Iris pigment epithelial cell (primary cell): ENCODE data around the gene HOMER3.
"Not testable (repeated sequence)": the region's sequence is repeated elsewhere in the genome, so short reads cannot be mapped to it uniquely, and the experiment has no call there.

ENCODE experiments used
- DNase-seq: peaks from one replicate; pipeline ENCODE4 v3.0.0-alpha.2; 2011; ENCODE audit warnings: low read depth

Gene HOMER3

GRCh38 chr19:18952364-18953003 is 11.5 kb upstream of the HOMER3 start:
- DNase-seq, result not testable (repeated sequence)

GRCh38 chr19:18951721-18952281 is 10.8 kb upstream of the HOMER3 start:
- peak; percentile 17 for DNase-seq

GRCh38 chr19:18949858-18950257 is 8.8 kb upstream of the HOMER3 start:
- DNase-seq, result no peak

DNA sequence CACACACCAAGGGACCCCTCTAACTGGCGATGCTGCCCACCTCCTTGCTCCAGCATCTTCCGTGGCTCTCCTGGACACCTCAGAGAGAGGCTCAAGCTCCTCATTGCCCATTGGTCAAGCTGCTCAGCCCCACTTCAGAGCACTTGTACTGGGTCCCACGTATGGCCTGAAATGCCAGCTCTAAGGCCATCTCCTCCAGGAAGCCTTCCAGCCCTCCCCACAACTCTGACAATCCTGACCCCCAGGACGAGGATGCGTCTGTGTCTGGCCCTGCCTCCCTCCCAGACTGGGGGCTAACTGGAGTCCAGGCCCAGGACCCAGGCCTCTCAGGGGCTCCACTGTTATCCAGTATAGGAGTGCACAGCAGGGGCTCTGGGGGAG is 7.9 kb upstream of the HOMER3 start:
- DNase-seq, result no peak

DNA sequence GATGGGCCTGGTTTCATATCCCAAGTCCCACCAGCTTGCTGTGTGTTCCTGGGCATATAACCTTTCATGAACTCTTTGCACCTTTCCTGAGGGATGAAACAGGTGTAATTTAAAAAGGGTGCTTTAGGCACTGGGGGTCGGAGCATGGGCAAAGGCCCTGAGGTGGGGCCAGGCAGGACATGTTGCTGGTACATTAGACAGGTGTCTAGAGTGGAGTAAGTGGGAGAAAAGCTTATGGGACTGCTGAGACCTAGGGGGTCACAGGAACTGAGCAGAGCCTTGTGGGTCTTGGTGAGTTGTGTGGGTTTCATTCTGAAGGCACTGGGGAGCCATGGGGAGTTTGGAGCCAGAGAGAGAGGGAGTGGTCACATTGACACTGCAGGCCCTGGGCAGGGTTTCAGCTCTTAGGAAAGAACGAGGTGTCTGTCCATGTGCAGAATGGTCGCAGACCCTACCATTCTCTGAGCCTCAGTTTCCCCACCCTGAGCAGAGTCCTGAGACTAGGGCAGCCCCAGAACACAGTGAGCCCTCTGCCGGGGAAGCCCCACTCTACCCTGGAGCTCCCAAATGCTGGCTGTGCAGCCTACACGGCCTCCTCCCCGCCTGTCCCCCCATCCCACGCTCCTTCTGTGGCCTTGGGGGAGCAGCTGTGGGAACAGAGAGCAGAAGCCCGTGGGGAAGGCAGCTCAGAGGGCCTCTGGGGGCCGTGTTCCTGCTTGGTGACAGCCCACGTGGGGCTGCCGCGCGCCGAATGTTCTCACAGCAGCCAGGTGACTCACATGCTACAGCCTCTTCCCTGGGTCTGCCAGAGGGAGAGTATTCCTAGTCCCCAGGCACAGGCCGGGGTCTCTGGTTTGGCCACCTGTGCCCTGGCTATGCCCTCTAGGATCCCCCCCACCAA is 7.3 kb upstream of the HOMER3 start:
- no peak for DNase-seq

DNA sequence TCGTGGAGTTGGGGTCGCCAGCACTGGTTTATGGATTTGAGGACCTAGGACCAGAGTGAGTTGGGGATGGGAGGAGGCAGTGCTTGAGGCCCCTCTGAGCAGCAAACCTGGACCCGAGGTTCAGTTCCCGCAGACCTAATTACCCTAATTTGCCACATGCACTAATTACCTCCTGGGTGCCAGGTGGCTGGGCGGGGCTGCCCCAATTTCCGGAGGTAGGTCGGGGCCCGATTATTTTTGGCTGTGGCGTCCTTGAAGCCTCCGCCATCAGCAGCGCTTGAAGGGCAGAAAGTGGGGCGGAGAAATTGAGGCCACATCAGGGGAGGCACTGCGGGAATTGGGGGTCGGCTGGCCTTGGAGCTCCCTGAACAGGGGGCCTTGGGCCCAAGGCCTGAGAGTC is 5.9 kb upstream of the HOMER3 start:
- no peak for DNase-seq

DNA sequence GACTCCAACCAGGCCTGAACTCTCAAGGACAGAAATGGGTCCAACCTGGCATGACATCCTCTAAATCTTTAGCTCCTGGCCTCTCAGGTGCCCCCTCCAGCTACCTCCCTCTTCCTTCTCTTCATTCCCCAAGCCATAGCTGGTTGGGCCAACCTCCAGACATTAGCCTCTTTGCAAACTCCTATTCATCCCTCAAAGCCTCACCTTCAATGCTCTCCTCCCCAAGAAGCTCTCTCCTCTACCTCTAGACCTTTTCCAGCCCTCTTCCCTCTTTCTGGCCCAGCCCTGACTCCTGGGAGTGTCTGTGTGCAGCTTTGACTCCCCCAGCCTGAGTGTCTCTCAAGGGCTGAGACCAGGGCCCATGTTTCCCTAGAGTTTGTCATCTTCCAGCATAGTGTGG is 5.3 kb upstream of the HOMER3 start:
- no peak for DNase-seq

GRCh38 chr19:18945297-18945696 is 4.3 kb upstream of the HOMER3 start:
- DNase-seq, result no peak

- DNase-seq, result no peak
These were observed 2.4 kb upstream of the HOMER3 start for GRCh38 chr19:18943465-18943864.

DNA sequence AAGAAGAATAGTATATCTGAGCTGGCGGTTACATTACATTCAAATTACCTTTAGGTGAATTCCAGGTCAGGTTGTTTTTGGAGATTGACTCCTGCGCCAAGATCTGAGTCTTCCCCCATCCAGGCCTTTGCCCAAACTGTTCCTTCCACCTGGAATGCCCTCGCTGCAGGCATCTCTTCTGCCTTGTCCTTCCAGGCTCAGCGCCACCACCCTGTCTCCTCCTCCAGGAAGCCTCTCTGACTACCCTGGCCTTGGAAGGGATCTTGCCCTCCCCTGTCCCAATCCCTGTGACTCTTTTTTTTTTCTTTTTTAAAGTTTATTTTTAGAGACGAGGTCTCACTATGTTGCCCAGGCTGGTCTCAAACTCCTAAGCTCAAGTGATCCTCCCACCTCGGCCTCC is 1.7 kb upstream of the HOMER3 start:
- no peak for DNase-seq

DNA sequence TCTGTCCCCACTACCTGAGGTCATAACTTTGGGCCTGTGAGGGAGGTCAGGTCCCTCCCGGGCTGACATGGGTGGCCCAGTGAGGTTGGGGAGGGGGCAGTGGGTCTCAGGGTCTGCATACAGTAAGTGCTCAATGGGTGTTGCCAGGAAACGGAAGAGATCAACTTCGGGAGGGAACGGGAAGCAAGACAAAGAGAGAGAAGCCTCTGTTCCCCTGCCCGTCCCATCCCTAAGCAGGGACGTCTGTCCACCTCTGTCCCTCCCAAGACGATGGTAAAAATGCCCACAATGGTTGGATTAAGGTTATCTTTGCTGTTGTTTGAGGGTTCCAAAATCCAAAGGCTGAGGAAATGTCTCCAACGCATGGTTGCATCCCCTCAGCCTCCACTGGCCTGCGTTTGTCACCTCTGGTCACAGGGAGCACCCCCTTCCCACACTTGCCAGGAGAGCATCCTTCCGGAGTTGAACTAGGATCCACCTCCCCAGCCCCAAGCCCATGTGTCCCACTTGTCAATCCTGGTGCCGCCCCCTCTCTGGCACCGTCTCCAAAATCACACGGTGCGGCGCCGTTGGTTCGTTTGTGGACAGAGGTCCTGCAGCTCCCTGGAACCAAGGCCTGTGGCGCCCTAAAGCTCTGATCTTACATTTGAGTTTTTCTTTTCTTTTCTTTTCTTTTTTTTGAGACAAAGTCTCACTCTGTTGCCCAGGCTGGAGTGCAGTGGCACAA is 774 bp upstream of the HOMER3 start:
- DNase-seq, result no peak

DNA sequence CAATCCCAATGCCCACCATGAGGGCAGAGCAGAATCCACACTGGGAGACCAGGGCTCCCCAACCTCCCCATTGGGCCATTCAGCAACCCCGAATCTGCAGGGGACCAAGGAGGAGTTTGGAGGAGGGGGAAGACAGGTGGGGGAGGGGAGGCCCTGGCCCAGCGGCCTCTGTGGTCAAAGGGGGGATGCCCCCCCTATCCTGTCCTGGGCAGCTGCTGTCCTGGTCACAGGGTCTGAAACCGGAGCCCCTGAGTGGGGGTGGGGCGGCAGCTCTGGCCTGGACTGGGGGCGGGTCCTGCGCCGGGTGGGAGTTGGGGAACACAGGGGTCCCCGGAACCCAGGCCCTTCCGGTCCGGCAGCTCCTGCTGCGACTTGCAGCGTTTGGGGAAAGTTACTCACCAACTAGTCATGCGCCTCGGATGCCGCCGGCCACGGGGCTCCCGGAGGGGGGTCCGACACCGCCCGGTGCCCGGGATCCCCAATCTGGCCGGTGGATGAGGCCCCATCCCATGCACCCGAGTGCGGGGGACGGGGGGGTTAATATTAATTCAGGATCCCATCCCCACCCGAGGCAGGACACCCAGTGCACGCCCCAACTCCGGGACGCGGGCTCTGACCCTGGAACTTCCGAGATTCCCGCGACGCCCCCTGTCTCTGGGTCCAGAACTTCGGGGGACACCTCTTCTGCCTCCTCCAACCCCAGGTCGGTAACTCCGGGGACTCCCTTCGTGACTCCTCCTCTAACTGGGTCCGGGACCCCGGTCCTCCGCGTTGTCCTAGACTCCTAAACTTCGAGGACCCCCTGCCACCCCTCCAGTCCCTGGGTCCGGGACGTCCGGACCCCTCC is 872 bp downstream of the HOMER3 start:
- peak; percentile 54 for DNase-seq

DNA sequence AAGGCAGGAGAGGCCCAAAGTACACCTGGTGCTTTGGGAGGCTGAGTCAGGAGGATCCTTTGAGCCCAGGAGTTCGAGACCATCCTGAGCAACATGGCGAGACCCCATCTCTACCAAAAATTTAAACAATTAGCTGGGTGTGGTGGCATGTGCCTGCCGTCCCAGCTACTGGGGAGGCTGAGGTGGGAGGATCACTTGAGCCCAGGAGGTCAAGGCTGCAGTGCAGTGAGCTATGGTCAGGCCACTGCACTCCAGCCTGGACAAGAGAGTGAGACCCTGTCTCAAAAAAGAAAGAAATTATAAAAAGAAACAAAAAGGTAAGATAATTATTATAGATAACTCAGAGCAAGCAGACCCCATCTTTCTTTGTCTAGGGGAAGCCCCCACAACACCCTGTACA is 1.9 kb downstream of the HOMER3 start:
- no peak for DNase-seq

GRCh38 chr19:18933297-18933696 is 7.7 kb downstream of the HOMER3 start:
- no peak for DNase-seq

DNA sequence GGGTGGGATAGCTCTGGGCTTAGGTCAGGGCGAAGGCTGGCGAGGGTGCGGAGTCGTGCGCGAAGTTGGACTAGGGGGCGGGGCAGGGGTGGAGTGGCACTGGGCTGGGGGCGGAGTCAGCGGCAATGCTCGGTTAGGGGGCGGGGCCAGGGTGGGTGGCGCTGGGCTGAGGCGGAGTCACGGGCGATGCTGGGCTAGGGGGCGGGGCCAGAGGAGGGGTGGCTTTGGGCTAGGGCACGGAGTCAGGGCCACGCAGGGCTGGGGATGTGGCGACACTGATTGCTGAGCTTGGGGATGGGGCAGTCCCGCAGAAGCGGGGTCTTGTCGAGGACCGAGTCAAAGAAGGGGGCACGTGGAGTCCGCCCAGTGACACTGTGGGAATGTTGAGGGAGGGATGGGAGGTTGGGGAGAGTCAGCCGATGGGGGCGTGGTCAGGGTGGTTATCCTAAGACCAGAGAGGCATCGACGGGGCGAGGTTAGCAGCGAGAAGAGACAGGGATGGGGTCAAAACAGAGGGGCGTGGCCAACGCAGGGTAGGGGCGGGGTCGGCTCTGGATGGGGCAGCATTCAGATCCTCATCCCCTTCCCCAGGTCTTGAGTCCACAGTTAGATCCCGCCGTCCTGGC is 8.7 kb downstream of the HOMER3 start:
- DNase-seq, result peak; percentile 44

DNA sequence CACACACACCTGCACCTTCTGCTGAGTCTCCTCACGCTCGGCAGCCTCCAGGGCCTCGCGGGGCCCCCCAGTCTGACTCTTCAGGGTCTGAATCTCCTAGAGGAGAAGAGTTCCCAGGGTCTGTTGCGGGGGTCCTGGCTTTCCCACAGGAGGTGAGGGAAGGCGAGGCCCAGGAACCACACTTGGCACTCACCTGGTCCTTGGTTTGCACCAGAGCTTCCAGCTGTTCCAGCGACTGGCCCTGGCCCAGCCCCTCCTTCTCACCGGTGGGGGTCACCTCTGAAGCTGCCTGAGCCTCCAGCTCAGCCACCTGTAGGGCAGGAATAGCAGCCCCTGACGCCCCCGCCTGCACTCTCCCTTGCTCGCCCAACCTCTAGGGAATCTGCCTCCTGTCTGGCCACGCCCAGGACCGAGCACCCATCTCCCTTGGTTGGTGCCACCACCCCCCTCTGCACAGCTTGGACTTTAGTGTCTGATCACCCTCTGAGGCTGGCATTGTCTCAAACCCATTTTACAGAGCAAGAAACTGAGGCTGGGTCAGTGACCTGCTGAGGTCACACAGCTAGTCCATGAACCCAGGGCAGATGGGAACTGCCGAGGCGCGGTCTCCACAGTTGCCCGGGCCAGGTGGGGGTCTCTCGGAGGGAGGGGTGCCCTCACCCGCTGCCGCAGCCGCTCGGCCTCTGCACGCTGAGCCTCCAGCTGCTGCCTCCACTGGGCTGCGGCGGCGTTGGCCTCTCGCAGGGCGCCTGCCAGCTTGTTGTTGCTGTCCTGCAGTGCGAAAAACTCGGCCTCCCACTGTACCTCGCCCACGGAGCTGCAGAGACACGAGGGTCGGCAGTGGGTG is 9.5 kb downstream of the HOMER3 start:
- no peak for DNase-seq

- no peak for DNase-seq
These were observed 11.7 kb downstream of the HOMER3 start for GRCh38 chr19:18929311-18929710.

GRCh38 chr19:18928018-18928805 is 12.8 kb downstream of the HOMER3 start:
- no peak for DNase-seq

DNA sequence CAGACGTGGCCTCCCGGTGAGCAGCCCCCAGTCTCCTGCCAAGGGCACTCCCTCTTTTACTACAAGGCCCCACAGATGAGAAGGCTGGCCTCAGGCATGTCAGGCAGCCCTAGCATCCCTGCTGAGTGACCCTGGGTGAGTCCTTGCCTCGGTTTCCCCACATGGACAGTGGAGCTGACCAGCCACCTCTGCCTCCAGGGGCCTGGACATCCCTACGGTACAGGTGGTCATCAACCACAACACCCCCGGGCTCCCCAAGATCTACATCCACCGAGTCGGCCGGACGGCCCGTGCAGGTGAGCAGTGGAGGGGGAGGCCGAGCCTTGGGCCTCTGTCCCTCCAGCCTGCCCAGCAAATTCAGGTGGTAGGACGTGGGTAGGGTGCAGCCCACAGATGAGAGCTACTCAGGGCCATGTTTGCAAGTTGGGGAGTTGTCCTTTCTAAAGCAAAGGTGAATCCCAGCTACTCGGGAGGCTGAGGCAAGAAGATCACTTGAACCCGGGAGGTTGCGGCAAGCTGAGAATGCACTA is 16.3 kb downstream of the HOMER3 start:
- DNase-seq, result no peak
